ENCODE measurements around the gene DPM1.

Gene DPM1

DNA sequence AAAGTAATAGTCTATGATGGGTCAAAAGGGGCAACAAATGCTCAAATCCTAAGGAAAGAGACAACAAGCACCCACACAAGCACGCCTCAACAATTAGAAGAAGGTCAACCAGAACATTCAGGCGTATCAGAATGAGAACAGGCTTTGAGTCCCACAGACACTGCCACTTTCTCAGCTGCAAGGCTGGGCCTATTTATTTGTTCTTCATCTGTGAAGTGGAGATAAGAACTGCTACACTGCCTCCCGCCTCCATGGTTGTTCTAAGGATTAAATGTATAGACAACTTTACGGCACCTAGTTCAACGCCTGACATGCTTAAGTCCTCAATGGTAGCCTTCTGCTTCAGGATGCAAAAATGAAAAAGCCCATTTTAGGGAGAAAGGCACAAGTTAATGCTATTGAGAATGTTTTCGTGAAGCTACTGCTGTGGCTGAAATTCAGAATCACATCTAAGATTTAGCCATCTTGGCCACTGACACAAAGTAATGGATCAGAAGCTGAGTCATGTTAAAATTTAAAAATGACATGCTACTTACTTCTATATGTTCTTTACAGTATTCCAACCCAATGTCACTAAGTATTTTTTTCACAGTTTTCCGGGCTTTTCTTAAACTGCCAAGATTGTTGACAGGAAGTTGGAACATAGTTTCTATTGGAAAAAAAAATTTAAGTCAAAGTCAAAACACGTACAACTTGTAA is 54.8 kb downstream of the DPM1 start:
- Histone ChIP-seq H3K36me3 (ENCODE audit: control insufficient read depth, insufficient read depth, low read length) (no peaks in the 10 kb centered on the region), H3K4me1 (ENCODE audit: control insufficient read depth, insufficient read depth, low read length) (peaks cover 21% of the 10 kb centered on the region), H3K9me3 (ENCODE audit: control insufficient read depth, low read length) (no peaks in the 10 kb centered on the region), H3K4me3 (ENCODE audit: low read length) (no peak overlapping the region), H3K27me3 (ENCODE audit: control insufficient read depth, insufficient read depth, low read length) (no peaks in the 10 kb centered on the region), H3K9ac (ENCODE audit: low read length) (no peak overlapping the region)

DNA sequence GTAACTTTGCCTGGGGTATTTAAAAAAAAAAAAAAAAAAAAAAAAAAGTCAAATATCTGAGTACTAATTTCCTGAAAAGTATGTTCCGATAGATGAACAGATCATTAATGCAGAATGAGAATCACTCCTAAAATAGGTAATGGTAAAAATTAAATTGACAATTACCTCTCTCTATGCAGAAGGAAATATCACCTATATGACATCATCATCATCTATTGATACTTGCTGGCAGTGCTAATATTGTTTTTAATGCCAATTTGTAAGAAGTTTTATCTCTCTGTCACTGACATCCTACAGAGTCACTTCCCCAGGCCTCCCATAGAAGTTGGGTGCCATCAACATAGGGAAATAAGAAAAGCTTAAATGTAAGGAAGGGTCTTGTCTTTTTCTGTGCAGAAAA is 57.0 kb downstream of the DPM1 start:
- H3K4me1 ChIP-seq (ENCODE audit: control insufficient read depth, insufficient read depth, low read length) = peaks cover 17% of the 10 kb centered on the region
- no peak overlapping the region for H3K4me3 ChIP-seq (ENCODE audit: low read length)
- no peak overlapping the region for H3K9ac ChIP-seq (ENCODE audit: low read length)
- H3K9me3 ChIP-seq (ENCODE audit: control insufficient read depth, low read length) = no peaks in the 10 kb centered on the region
- no peaks in the 10 kb centered on the region for H3K36me3 ChIP-seq (ENCODE audit: control insufficient read depth, insufficient read depth, low read length)
- H3K27me3 ChIP-seq (ENCODE audit: control insufficient read depth, insufficient read depth, low read length) = no peaks in the 10 kb centered on the region

DNA sequence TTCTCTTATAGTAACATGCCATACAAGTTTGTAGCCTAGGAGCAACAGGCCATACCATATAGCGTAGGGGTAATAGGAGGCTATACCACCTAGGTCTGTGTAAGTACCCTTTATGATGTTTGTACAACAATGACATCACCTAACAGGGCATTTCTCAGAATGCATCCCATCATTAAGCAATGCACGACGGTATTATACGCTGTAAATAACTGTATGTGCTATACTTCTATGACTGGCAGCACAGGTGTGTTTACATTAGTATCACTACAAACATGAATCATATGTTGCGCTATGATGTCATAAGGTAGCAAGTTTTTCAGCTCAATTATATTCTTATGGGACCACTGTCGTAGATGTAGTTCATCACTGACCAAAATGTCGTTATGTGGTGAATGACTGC is 58.1 kb downstream of the DPM1 start:
- Histone ChIP-seq H3K4me1 (ENCODE audit: control insufficient read depth, insufficient read depth, low read length) (peaks cover 24% of the 10 kb centered on the region), H3K9me3 (ENCODE audit: control insufficient read depth, low read length) (no peaks in the 10 kb centered on the region), H3K4me3 (ENCODE audit: low read length) (no peak overlapping the region), H3K36me3 (ENCODE audit: control insufficient read depth, insufficient read depth, low read length) (no peaks in the 10 kb centered on the region), H3K27me3 (ENCODE audit: control insufficient read depth, insufficient read depth, low read length) (no peaks in the 10 kb centered on the region), H3K9ac (ENCODE audit: low read length) (no peak overlapping the region)

DNA sequence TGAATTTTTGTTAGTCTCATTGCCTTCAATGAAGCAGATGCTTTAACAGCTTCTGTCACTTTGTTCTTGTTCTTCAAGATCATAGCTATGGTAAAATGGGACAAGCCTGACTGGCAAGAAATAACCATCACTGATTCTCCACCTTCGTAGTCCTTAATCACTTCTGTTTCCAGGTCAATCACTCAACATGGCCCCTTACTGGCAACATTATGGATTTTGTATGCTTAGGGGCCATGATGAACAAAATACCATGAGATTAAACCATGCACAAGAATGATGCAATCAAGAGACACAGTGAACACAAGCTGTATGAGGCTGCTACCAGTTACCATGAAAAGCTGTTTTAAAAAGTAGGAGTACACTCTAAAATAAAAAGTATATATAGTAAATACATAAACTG is 59.9 kb downstream of the DPM1 start:
- H3K36me3 ChIP-seq (ENCODE audit: control insufficient read depth, insufficient read depth, low read length) = peaks cover 6% of the 10 kb centered on the region
- H3K4me3 ChIP-seq (ENCODE audit: low read length) = no peak overlapping the region
- peaks cover 26% of the 10 kb centered on the region for H3K4me1 ChIP-seq (ENCODE audit: control insufficient read depth, insufficient read depth, low read length)
- H3K9ac ChIP-seq (ENCODE audit: low read length) = no peak overlapping the region
- no peaks in the 10 kb centered on the region for H3K9me3 ChIP-seq (ENCODE audit: control insufficient read depth, low read length)
- H3K27me3 ChIP-seq (ENCODE audit: control insufficient read depth, insufficient read depth, low read length) = no peaks in the 10 kb centered on the region

DNA sequence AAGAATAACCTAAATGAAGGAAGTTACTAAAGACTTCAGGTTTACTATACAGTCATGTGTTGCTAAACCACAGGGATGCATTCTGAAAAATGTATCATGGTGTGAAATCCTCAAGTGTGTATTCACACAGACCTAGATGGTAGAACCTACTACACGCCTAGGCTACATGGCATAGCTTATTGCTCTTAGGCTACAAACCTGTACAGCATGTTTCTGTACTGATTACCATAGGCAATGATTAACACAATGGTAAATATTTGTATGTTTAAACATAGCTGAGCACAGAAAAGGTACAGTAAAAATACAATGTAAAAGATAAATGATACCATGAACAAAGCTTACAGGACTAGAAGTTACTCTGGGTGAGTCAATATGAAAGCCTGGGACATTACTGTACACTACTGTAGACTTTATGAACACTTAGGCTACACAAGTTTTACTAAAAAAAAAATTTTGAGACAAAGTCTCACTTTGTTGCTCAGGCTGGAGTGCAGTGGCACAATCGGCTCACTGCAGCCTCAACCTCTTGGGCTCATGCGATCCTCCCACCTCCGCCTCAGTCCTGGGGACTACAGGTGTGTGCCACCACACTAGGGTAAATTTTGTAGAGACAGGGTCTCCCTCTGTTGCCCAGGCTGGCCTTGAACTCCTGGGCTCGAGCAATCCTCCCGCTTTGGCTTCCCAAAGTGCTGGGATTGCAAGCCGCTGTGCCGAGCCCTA is 63.1 kb downstream of the DPM1 start:
- Histone ChIP-seq H3K36me3 (ENCODE audit: control insufficient read depth, insufficient read depth, low read length) (peaks cover 7% of the 10 kb centered on the region), H3K9me3 (ENCODE audit: control insufficient read depth, low read length) (no peaks in the 10 kb centered on the region), H3K4me1 (ENCODE audit: control insufficient read depth, insufficient read depth, low read length) (peaks cover 16% of the 10 kb centered on the region)

DNA sequence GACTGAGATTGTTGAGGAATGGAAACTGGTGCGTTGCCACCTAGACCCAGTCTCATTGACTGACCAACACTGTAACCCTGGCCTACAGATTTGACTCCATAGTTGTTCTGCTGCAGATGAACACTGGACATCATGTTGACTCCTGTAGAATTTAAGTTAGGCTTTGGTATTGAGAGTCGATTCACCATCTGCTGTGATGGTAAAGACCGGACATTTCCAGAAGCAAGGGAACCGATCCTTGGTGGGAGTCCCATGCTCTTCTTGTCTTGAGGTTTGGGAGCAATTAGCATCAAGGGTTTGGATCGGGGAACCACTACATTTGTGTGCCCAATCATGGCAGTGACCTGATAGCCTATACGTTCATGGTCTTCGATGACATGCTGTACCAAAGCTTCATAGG is 64.7 kb downstream of the DPM1 start:
- H3K9ac ChIP-seq (ENCODE audit: low read length) = no peak overlapping the region

More for the DNA sequence above, 63.1 kb downstream of the DPM1 start:
- Histone ChIP-seq H3K9ac (ENCODE audit: low read length) (no peak overlapping the region), H3K27me3 (ENCODE audit: control insufficient read depth, insufficient read depth, low read length) (no peaks in the 10 kb centered on the region), H3K4me3 (ENCODE audit: low read length) (no peak overlapping the region)

DNA sequence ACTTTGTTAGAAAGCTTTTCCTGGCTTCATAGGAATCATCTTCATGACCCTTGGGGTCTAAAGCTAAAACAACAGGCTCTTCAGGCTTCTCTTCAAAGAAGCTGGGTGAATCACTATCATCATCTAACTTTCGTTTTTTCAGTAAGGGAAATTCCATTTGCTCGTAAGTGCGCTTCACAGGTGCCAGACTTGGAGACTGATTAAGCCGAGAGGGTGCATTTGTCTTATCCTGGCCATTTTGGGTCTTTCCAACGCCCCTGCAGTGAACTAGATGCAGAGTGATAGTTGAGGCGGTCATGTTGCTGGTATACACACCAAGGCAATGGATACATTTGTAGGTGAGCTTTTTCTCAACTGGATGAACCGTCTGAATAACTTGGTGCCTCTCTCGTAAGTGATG is 65.9 kb downstream of the DPM1 start:
- Histone ChIP-seq H3K9ac (ENCODE audit: low read length) (no peak overlapping the region), H3K27me3 (ENCODE audit: control insufficient read depth, insufficient read depth, low read length) (no peaks in the 10 kb centered on the region), H3K9me3 (ENCODE audit: control insufficient read depth, low read length) (no peaks in the 10 kb centered on the region), H3K36me3 (ENCODE audit: control insufficient read depth, insufficient read depth, low read length) (peaks cover 7% of the 10 kb centered on the region), H3K4me3 (ENCODE audit: low read length) (no peak overlapping the region), H3K4me1 (ENCODE audit: control insufficient read depth, insufficient read depth, low read length) (peaks cover 16% of the 10 kb centered on the region)

More for the DNA sequence above, 64.7 kb downstream of the DPM1 start:
- peaks cover 7% of the 10 kb centered on the region for H3K36me3 ChIP-seq (ENCODE audit: control insufficient read depth, insufficient read depth, low read length)
- H3K27me3 ChIP-seq (ENCODE audit: control insufficient read depth, insufficient read depth, low read length) = no peaks in the 10 kb centered on the region
- H3K9me3 ChIP-seq (ENCODE audit: control insufficient read depth, low read length) = no peaks in the 10 kb centered on the region
- H3K4me1 ChIP-seq (ENCODE audit: control insufficient read depth, insufficient read depth, low read length) = peaks cover 16% of the 10 kb centered on the region
- H3K4me3 ChIP-seq (ENCODE audit: low read length) = no peak overlapping the region

DNA sequence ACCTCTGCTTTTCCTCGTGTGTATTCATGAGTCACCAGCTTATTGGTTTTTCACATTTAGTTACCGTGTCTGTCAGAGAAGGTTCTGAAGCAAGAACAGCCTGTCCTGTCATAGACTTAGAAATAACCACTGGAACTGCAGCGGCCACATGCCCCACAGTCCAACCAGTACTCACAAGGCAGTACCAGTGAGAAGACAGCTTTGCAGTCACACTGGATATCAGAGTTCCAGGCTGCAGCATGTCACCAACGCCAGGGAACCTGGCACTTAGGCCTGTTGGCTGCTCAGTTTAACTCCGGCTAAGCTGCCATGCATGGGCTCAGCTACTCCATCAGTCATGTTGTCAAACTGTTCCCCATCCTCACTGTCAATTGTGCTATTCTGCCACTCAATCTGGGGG is 67.2 kb downstream of the DPM1 start:
- no peak overlapping the region for H3K9ac ChIP-seq (ENCODE audit: low read length)
- no peaks in the 10 kb centered on the region for H3K27me3 ChIP-seq (ENCODE audit: control insufficient read depth, insufficient read depth, low read length)
- H3K4me1 ChIP-seq (ENCODE audit: control insufficient read depth, insufficient read depth, low read length) = peaks cover 16% of the 10 kb centered on the region
- peaks cover 7% of the 10 kb centered on the region for H3K36me3 ChIP-seq (ENCODE audit: control insufficient read depth, insufficient read depth, low read length)
- no peaks in the 10 kb centered on the region for H3K9me3 ChIP-seq (ENCODE audit: control insufficient read depth, low read length)
- no peak overlapping the region for H3K4me3 ChIP-seq (ENCODE audit: low read length)

DNA sequence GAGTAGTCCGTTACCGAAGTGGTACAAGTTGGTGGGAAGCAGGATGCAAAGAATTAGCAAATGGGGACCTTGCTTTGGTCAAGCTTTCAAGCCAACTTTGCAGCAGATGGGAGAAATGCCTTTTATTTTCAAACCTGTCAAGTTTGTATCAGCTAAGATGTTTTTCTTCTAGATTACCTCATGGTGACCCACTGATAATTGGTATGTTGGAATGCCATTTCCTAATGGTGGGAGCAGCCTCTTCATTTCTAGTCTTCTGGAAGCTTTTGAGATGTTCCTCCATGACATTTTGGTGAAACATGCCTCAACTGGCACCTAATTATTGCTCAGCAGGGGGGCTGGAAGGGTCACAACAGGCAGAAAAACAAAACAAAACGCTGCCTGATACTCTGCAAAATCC is 70.8 kb downstream of the DPM1 start:
- Histone ChIP-seq H3K9me3 (ENCODE audit: control insufficient read depth, low read length) (no peaks in the 10 kb centered on the region), H3K4me3 (ENCODE audit: low read length) (no peak overlapping the region), H3K36me3 (ENCODE audit: control insufficient read depth, insufficient read depth, low read length) (no peaks in the 10 kb centered on the region), H3K4me1 (ENCODE audit: control insufficient read depth, insufficient read depth, low read length) (no peaks in the 10 kb centered on the region), H3K27me3 (ENCODE audit: control insufficient read depth, insufficient read depth, low read length) (no peaks in the 10 kb centered on the region), H3K9ac (ENCODE audit: low read length) (no peak overlapping the region)

DNA sequence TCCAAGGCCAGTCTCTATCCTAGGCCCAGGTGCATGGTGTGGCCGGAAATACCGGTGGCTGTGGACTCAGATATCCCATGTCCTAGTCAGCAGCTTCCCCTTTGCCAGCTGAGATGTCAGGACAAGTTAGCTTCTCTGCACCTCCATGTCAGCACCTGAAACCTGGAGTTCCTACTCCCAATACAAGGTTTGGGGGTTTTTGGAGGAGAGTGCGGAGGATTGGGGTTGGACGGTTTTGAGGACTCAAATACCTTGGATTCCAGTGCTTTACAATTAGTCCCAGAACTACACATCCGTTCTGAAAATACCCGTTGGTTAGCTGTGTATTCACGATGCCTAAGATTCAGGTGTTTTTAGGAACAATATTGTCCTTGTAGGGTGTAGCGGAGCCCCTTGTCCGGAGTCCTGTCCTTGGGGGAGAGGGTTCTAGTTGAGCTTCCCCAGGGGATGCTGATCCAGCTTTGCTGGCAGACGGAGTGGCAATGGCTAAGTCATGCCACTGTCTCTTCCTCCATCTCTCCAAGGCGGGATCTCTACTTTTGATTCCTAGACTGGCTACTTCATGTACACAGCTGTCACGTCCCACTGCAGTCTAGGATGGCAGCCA is 72.0 kb downstream of the DPM1 start:
- no peaks in the 10 kb centered on the region for H3K36me3 ChIP-seq (ENCODE audit: control insufficient read depth, insufficient read depth, low read length)
- no peak overlapping the region for H3K4me3 ChIP-seq (ENCODE audit: low read length)
- H3K9me3 ChIP-seq (ENCODE audit: control insufficient read depth, low read length) = no peaks in the 10 kb centered on the region
- no peaks in the 10 kb centered on the region for H3K4me1 ChIP-seq (ENCODE audit: control insufficient read depth, insufficient read depth, low read length)
- no peak overlapping the region for H3K9ac ChIP-seq (ENCODE audit: low read length)
- H3K27me3 ChIP-seq (ENCODE audit: control insufficient read depth, insufficient read depth, low read length) = no peaks in the 10 kb centered on the region

DNA sequence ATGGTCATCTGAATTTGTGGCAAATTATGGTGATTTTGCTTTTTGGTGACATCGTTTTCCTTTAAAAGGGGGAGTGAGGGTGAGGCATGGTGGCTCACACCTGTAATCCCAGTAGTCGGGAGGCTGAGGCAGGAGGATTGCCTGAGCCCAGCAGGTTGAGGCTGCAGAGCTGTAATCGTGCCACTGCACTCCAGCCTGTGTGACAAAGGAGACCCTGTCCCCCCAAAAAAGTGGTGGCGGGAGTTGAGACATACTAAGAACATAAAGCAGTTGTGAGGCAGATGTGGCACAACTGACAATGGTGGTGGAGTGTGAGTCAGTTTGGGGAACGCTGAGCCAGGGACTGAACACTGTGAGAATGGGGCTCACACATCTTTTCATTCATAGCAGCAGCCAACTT is 72.6 kb downstream of the DPM1 start:
- no peak overlapping the region for H3K4me3 ChIP-seq (ENCODE audit: low read length)
- H3K36me3 ChIP-seq (ENCODE audit: control insufficient read depth, insufficient read depth, low read length) = no peaks in the 10 kb centered on the region
- H3K4me1 ChIP-seq (ENCODE audit: control insufficient read depth, insufficient read depth, low read length) = no peaks in the 10 kb centered on the region
- H3K27me3 ChIP-seq (ENCODE audit: control insufficient read depth, insufficient read depth, low read length) = no peaks in the 10 kb centered on the region
- H3K9ac ChIP-seq (ENCODE audit: low read length) = no peak overlapping the region
- H3K9me3 ChIP-seq (ENCODE audit: control insufficient read depth, low read length) = no peaks in the 10 kb centered on the region

DNA sequence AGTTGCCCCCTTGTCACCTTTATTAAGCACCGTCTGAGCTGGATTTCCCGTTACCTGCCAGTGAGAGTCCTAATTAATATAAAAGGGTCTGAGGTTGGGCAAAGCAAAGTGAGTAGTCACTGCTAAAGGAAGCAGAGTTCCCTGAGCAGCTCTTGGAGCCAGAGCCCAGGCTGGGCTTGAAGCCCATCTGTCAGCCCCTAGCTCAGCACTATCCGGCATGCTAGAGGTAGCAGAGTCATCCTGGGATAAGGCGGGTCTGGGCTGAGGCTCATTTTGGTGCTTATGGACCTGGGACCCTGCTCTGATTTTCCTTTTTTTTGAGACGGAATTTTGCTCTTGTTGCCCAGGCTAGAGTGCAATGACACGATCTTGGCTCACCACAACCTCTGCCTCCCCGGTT is 73.3 kb downstream of the DPM1 start:
- no peaks in the 10 kb centered on the region for H3K9me3 ChIP-seq (ENCODE audit: control insufficient read depth, low read length)
- H3K36me3 ChIP-seq (ENCODE audit: control insufficient read depth, insufficient read depth, low read length) = no peaks in the 10 kb centered on the region
- H3K4me1 ChIP-seq (ENCODE audit: control insufficient read depth, insufficient read depth, low read length) = no peaks in the 10 kb centered on the region
- no peak overlapping the region for H3K9ac ChIP-seq (ENCODE audit: low read length)
- no peaks in the 10 kb centered on the region for H3K27me3 ChIP-seq (ENCODE audit: control insufficient read depth, insufficient read depth, low read length)
- H3K4me3 ChIP-seq (ENCODE audit: low read length) = no peak overlapping the region
